ENCODE measurements around the gene RAB25.

- TF ChIP-seq, protein P1, sequence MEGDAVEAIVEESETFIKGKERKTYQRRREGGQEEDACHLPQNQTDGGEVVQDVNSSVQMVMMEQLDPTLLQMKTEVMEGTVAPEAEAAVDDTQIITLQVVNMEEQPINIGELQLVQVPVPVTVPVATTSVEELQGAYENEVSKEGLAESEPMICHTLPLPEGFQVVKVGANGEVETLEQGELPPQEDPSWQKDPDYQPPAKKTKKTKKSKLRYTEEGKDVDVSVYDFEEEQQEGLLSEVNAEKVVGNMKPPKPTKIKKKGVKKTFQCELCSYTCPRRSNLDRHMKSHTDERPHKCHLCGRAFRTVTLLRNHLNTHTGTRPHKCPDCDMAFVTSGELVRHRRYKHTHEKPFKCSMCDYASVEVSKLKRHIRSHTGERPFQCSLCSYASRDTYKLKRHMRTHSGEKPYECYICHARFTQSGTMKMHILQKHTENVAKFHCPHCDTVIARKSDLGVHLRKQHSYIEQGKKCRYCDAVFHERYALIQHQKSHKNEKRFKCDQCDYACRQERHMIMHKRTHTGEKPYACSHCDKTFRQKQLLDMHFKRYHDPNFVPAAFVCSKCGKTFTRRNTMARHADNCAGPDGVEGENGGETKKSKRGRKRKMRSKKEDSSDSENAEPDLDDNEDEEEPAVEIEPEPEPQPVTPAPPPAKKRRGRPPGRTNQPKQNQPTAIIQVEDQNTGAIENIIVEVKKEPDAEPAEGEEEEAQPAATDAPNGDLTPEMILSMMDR (IDR thresholded peaks at IDR 0.05): no peak
- no peak for TF ChIP-seq ZFX (IDR thresholded peaks at IDR 0.05; ENCODE audit: borderline replicate concordance)
Observed at GRCh38 chr1:156117414-156118176, 56.6 kb downstream of the RAB25 start.

Measured in 22Rv1 (cell line).